DMS153 treated with DMSO at 0.1 percent for 48 hours (cell line): ENCODE data around the gene CAPN12.

Experiments used
- DNase-seq: peaks from one replicate; lab custom pipeline; 2025; ENCODE audit not compliant: unreplicated experiment; lab: John Stamatoyannopoulos, UW

Gene CAPN12

GRCh38 chr19:38712161-38712748 is 32.0 kb downstream of the CAPN12 start:
- no peak for DNase-seq

- no peak for DNase-seq
Observed at GRCh38 chr19:38711726-38712153, 32.5 kb downstream of the CAPN12 start.

- no peak for DNase-seq
Observed at GRCh38 chr19:38710928-38711725, 33.1 kb downstream of the CAPN12 start.

- DNase-seq = no peak
Observed at GRCh38 chr19:38710416-38710702, 33.9 kb downstream of the CAPN12 start.

GRCh38 chr19:38709671-38710415 is 34.4 kb downstream of the CAPN12 start:
- DNase-seq = no peak

- DNase-seq = no peak
Observed at GRCh38 chr19:38709119-38709518, 35.2 kb downstream of the CAPN12 start.

GRCh38 chr19:38708413-38709024 is 35.8 kb downstream of the CAPN12 start:
- DNase-seq = no peak

GRCh38 chr19:38707512-38708114 is 36.7 kb downstream of the CAPN12 start:
- no peak for DNase-seq

- DNase-seq = no peak
Observed at GRCh38 chr19:38706792-38707511, 37.3 kb downstream of the CAPN12 start.

- no peak for DNase-seq
Observed at GRCh38 chr19:38705197-38706019, 38.9 kb downstream of the CAPN12 start.

- DNase-seq = no peak
Observed at GRCh38 chr19:38704488-38705026, 39.7 kb downstream of the CAPN12 start.

GRCh38 chr19:38703509-38703908 is 40.8 kb downstream of the CAPN12 start:
- no peak for DNase-seq

GRCh38 chr19:38702278-38702677 is 42.0 kb downstream of the CAPN12 start:
- DNase-seq = no peak

GRCh38 chr19:38701455-38702063 is 42.7 kb downstream of the CAPN12 start:
- DNase-seq = no peak

- DNase-seq = no peak
Observed at GRCh38 chr19:38700902-38701454, 43.3 kb downstream of the CAPN12 start.

GRCh38 chr19:38700350-38700901 is 43.8 kb downstream of the CAPN12 start:
- no peak for DNase-seq

GRCh38 chr19:38699647-38700349 is 44.5 kb downstream of the CAPN12 start:
- no peak for DNase-seq

GRCh38 chr19:38699027-38699346 is 45.3 kb downstream of the CAPN12 start:
- no peak for DNase-seq
